ENCODE data around the gene EDC4.

Gene EDC4

GRCh38 chr16:67846320-67847063, 26.4 kb upstream of the EDC4 start, which contains the start of gene NUTF2:
TSS of gene NUTF2 (plus strand) at chr16:67846933. CDS start at chr16:67865131, 18,198 bp downstream.
- TF ChIP-seq CTCF (IDR thresholded peaks at IDR 0.05; ENCODE audit: low read depth, low read length) = no peak
- peaks cover 5% of the 10 kb centered on the region; the same call in 1 of the 2 replicates for H3K36me3 ChIP-seq
- DNase-seq = peak; percentile 98
- peak within 1 kb of the TSS; percentile 96 for H3K4me3 ChIP-seq (ENCODE audit: low read depth, low read length)
- H3K4me1 ChIP-seq = no peaks in the 10 kb centered on the region
- H3K27me3 ChIP-seq = no peaks in the 10 kb centered on the region
- H3K9me3 ChIP-seq = no peaks in the 10 kb centered on the region

DNA sequence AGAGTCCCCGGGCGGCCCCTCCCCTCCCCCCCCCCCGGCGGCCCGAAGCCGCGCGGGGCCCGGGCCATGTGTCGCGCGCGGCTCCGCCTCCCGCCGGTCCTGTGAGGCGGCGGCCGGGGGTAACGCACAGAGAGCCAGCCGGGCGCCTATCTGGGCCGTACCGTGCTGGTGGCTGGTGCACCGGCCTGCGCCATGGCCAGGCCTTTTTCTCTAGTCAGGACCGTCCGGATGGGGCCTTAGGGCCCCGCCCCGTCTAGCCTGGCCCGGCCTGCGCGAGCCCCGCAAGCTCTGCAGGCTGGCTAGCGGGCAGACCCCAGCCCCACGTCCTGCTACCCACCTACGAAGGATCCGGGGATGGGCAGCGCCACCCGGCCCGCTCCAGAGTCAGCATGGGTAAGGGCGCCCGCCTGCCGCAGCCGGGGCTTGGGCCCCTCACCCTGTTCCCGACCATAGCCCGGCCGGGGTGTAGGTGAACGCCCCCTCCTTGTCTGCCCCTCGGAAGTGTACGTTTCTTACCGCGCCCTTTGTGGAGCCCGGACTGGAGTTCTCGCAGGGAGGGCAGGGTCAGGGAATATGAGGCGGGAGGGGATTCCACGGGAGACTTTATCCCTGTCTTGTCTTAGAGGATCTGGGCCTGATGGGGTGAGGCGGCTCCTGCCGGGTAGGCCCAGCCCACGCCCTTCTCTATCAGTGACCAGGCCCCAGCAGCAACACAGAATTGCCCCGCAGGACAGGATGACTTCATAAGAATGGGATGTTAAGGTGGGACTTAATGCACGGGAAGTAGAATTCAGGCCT, 25.6 kb upstream of the EDC4 start, which contains the start of gene CENPT:
TSS of gene CENPT (minus strand) at position 630 of the 798 bp plus-strand sequence. CDS start 13,834 bp downstream, outside the sequence.
- no peak for TF ChIP-seq CTCF (IDR thresholded peaks at IDR 0.05; ENCODE audit: low read depth, low read length)
- H3K4me3 ChIP-seq (ENCODE audit: low read depth, low read length) = peak within 1 kb of the TSS; percentile 96
- H3K27me3 ChIP-seq = no peaks in the 10 kb centered on the region
- peaks cover 5% of the 10 kb centered on the region; the same call in 1 of the 2 replicates for H3K36me3 ChIP-seq
- peak; percentile 24 for DNase-seq
- H3K4me1 ChIP-seq = no peaks in the 10 kb centered on the region
- H3K9me3 ChIP-seq = no peaks in the 10 kb centered on the region

- Histone ChIP-seq H3K9me3 (no peaks in the 10 kb centered on the region), H3K36me3 (peaks cover 5% of the 10 kb centered on the region), H3K4me3 (ENCODE audit: low read depth, low read length) (peak overlapping the region; percentile 96), H3K4me1 (no peaks in the 10 kb centered on the region), H3K27me3 (no peaks in the 10 kb centered on the region)
- DNase-seq = no peak
- TF ChIP-seq CTCF (IDR thresholded peaks at IDR 0.05; ENCODE audit: low read depth, low read length) = no peak
Observed at GRCh38 chr16:67848118-67848517, 24.7 kb upstream of the EDC4 start.

- DNase-seq = no peak
- Histone ChIP-seq H3K36me3 (peaks cover 20% of the 10 kb centered on the region), H3K4me3 (ENCODE audit: low read depth, low read length) (no peak overlapping the region), H3K27me3 (no peaks in the 10 kb centered on the region), H3K4me1 (no peaks in the 10 kb centered on the region), H3K9me3 (no peaks in the 10 kb centered on the region)
- no peak for TF ChIP-seq CTCF (IDR thresholded peaks at IDR 0.05; ENCODE audit: low read depth, low read length)
Observed at GRCh38 chr16:67853670-67854069, 19.2 kb upstream of the EDC4 start.

DNA sequence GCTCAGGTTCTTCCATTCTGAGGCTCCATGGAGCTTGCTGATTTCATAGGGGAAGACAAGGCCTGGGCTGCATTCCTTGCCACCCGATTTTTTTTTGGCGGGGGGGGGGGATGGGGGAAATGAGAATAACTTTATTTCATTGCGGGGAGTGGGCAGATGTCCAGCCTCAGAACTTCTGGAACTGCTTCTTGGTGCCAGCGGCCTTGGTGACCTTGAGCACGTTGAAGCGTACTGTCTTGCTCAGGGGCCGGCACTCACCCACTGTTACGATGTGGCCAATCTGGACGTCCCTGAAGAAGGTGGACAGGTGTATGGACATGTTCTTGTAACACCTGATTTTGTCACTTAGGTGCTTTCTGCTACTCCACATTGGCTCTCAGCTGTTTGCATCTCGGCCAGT, 17.1 kb upstream of the EDC4 start:
- DNase-seq = no peak
- TF ChIP-seq CTCF (IDR thresholded peaks at IDR 0.05; ENCODE audit: low read depth, low read length) = no peak
- no peaks in the 10 kb centered on the region for H3K27me3 ChIP-seq
- no peaks in the 10 kb centered on the region for H3K4me1 ChIP-seq
- H3K36me3 ChIP-seq = peaks cover 25% of the 10 kb centered on the region
- H3K4me3 ChIP-seq (ENCODE audit: low read depth, low read length) = no peak overlapping the region
- no peaks in the 10 kb centered on the region for H3K9me3 ChIP-seq

All from BE2C (cell line).